ENCODE measurements around the gene GSTA2.

GRCh38 chr6:52729576-52729975 is 33.7 kb downstream of the GSTA2 start:
- TF ChIP-seq, protein P1, sequence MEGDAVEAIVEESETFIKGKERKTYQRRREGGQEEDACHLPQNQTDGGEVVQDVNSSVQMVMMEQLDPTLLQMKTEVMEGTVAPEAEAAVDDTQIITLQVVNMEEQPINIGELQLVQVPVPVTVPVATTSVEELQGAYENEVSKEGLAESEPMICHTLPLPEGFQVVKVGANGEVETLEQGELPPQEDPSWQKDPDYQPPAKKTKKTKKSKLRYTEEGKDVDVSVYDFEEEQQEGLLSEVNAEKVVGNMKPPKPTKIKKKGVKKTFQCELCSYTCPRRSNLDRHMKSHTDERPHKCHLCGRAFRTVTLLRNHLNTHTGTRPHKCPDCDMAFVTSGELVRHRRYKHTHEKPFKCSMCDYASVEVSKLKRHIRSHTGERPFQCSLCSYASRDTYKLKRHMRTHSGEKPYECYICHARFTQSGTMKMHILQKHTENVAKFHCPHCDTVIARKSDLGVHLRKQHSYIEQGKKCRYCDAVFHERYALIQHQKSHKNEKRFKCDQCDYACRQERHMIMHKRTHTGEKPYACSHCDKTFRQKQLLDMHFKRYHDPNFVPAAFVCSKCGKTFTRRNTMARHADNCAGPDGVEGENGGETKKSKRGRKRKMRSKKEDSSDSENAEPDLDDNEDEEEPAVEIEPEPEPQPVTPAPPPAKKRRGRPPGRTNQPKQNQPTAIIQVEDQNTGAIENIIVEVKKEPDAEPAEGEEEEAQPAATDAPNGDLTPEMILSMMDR (IDR thresholded peaks at IDR 0.05; ENCODE audit: insufficient read depth, low read length, poor library complexity, severe bottlenecking): no peak
- TF ChIP-seq EZH2phosphoT487 (conservative IDR thresholded peaks at IDR 0.05; ENCODE audit: low read length): no peak
